Daoy (cell line): Measurements from ENCODE around the gene ANGPTL1. TPM values are rescaled to one million over a fixed set of nuclear protein-coding genes. Genes with fewer than 3 reads are reported as not detected.

Experiments used
- DNase-seq: peaks from one replicate; pipeline ENCODE4 v3.0.0-alpha.2; 2015; ENCODE audit warnings: low read depth
- total RNA-seq: library from RNA; depleted of rRNA; stranded (reverse); fragments of >200 nt; shearing (Covaris generic); gene quantifications from 2 replicates; pipeline ENCODE4 v1.2.3, GENCODE V29; 2014; rRNA removed

The ANGPTL1 gene
- total RNA-seq: not detected in 2 replicates

GRCh38 chr1:178870944-178871343 is at the start of gene ANGPTL1:
Gene ANGPTL1, minus strand, starts transcription at chr1:178871077. Its CDS starts 5,301 bp downstream, at chr1:178865776.
- no peak for DNase-seq

GRCh38 chr1:178919581-178919980 is 48.7 kb upstream of the ANGPTL1 start:
- DNase-seq: no peak

- DNase-seq: no peak
Measured at GRCh38 chr1:178918955-178919354, 48.1 kb upstream of the ANGPTL1 start.

DNA sequence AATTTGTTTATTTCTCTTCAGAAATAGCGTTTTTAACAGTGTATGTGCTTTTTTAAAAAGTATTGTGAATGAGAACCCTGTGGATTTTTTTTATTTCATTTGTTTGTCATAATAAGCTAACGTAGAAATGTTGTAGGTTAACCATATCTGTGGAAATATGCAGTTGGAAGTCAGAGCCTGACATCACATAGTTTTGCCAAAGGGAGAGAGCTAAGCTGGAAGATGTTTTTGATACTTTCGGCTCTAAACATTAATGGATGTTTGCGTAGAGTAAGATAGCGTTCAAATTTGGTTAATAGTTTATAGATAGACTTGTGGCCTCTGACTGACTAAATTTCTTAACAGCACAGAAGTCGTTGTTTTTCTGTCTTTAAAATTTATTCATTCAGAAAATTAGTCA is 47.4 kb upstream of the ANGPTL1 start:
- DNase-seq: no peak

- DNase-seq: no peak
Measured at GRCh38 chr1:178916448-178917174, 45.7 kb upstream of the ANGPTL1 start.

DNA sequence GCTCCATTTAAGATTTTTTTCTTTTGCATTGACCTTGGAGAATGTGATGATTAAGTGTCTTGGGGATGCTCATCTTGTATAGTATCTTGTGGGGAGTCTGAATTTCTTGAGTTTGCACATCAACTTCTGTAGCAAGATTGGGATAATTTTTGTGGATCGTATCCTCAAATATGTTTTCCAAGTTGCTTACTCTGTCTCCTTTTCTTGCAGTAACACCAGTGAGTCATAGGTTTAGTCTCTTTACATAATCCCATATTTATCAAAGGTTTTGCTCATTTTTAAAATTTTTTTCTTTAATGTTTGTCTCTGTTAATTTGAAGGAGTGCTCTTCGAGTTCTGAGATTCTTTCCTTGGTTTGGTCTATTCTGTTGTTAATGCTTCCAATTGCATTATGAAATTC is 41.7 kb upstream of the ANGPTL1 start:
- DNase-seq: no peak

DNA sequence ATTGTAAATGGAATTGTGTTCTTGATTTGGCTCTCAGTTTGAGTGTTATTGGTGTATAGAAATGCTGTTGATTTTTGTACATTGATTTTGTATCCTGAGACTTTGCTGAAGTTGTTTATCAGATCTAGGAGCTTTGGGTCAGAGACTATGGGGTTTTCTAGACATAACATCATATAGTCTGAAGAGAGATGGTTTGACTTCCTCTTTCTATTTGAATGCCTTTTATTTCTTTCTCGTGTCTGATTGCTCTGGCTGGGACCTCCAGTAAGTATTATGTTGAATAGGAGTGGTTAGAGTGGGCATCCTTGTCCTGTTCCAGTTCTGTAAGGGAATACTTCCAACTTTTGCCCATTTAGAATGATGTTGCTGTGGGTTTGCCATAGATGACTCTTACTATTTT is 39.1 kb upstream of the ANGPTL1 start:
- DNase-seq: no peak

GRCh38 chr1:178908358-178908757 is 37.5 kb upstream of the ANGPTL1 start:
- no peak for DNase-seq

DNA sequence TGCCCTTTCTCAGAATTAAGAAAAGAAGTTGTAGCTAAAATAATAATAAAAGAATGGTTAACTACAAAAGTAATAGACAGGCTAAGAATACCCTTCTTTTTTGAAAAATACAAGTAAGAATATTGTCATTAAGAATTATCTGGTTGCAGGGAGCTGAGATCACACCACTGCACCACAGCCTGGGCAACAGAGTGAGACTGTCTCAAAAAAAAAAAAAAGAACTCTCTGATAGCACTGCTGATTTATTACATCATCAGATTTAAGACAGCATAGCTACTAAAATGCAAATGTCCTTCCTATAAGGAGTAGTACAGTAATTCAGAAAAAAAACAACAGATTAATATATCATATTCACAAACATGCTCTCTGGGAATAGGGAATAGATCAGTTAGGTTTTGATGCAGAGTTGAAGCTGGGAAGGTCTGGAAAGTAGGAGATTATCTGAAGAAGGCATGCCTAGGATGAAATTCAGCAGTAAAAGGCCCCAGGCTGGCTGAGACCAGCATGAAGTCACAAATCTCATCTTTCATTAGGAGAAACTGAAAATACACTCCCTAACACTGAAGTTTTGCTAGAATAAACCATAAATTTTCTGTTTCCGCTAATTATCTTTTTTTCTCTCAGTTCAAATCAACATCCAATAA is 30.7 kb upstream of the ANGPTL1 start:
- no peak for DNase-seq

GRCh38 chr1:178899402-178899801 is 28.5 kb upstream of the ANGPTL1 start:
- no peak for DNase-seq

DNA sequence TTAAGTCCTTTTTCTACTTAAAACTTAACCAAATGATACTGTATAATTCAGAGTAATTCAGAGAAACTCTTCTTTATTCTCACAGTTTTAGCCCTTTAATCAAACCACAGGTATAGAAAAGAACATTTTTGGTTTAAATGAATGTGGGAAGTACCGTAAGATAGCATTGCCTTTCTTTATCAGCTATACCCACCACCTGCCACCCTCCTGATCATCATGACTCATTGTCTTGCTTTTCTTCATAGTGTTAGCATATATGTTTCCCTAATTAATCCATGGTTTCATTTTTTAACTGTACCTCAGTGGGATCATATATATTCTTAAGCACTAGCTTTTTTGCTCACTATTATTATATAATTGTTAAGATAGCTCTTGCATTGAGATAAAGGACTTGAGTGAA is 27.5 kb upstream of the ANGPTL1 start:
- DNase-seq: no peak

- no peak for DNase-seq
Measured at GRCh38 chr1:178895928-178896327, 25.1 kb upstream of the ANGPTL1 start.

- DNase-seq: no peak
Measured at GRCh38 chr1:178886551-178886950, 15.7 kb upstream of the ANGPTL1 start.

- no peak for DNase-seq
Measured at GRCh38 chr1:178885869-178886268, 15.0 kb upstream of the ANGPTL1 start.

DNA sequence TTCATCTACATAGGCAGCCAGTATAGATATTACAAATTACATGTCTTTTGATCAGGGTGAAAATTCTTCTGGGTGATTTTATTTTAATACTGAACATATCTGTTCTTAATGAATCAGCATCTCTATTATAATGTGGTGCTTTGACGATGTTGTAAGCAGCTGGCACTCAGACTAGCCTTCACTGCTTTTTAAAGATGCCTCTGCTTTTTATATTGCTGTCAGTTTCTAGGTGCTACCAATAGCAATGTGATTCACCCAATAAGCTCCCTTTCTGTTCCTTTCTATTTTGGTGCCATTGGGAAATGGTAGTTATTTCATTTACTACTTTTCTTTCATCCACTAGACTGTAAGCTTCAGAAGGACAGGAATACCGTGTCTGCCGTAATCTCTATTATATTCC is 11.1 kb upstream of the ANGPTL1 start:
- DNase-seq: no peak

DNA sequence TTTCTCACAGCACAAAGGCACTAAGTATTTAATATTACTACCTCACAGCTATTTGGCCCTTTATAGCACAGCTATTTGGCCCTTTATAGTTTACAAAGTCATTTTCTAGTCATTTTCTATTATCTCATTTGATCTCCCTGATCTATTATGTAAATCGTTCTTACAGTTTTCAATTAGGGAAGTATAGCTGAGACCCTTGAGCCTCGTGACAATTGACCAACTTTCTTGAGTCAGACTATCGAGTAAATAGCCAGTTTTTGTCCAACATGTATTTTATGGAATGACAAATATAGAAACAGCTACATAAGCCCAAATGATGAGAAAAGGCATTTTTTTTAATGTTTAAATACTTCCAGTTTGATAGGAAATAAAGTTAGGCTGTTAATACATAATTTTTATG is 7.0 kb upstream of the ANGPTL1 start:
- DNase-seq: no peak

DNA sequence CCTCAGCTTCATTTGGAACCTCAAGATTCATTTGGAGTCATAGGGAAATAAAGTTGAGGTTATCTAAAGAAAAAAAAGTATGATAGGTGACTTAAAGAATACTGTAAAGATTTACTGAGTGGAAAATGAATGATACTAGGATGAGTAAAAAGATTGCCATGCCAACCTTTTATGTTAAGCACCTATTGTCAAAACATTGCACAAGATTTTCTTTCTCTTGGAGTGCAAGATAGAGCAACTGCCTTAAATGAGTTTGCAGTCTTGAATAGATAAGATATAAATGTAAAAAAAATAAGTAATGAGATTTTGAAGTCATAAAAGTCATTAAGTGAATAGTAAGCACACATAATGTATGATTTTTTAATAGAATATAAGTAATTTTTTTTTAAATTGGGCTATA is 5.1 kb upstream of the ANGPTL1 start:
- DNase-seq: no peak

- DNase-seq: no peak
Measured at GRCh38 chr1:178874966-178875365, 4.1 kb upstream of the ANGPTL1 start.

DNA sequence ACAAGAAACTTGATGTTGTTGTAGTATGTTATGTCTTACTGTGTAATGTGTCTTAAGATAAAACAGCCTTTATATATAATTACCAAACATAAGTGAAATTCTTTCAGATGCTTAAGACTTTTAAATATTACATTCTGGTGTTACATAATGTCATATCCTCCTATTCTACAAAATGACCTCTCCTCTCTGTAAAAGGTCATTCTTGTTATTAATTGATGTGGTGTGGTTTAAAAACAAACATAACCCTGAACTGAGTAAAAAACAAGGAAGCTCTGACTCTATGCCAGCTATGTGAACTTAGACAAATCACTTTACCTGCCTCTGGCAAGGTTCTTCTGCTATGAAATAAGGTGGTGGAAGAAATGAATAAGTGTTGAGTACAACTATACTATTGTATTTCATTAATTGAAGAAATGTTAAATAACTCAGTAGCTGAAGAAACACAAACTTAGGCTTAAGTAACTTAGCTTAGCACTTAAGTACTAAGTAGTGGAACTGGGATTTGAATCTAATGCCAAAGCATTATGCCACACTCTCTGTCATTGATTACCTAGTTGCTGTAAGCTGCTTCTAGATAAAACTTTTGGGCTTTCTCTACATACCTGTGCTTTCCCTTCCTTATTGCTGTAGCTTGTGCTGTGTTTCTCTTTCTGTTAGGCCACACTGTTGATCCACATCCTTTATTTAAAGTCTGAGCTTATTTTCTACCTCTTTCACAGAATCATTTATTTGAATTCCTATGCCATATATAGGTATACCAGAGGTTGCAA is 859 bp upstream of the ANGPTL1 start:
- no peak for DNase-seq

- DNase-seq: no peak
Measured at GRCh38 chr1:178870221-178870620, 656 bp downstream of the ANGPTL1 start.

DNA sequence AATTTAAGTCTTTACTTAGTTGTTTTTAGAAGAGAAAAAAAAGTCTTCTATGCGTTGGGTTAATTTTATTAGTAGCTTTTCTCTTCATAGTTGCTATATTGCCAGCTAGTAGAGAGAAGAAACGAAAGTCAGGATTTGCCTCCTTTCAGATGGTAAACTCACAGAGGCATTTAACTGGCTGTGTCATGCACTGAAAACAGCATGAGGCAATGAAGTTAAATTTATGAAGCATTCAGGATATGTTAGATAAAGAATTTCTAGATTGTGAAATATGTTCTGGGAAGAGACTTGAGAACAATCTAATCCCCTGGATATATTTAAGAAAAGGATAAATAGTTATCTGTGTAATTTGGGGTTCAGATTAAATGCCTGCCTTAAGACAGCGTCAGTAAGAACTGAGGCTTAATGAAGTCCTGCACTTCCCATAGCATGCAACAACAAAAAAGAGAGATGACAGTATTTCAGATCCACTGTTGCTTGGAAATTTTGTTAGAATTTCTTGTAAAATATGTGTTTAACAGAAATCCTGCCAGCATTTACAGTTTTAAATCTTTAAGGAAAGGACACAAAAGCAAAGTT is 1.7 kb downstream of the ANGPTL1 start:
- DNase-seq: no peak

DNA sequence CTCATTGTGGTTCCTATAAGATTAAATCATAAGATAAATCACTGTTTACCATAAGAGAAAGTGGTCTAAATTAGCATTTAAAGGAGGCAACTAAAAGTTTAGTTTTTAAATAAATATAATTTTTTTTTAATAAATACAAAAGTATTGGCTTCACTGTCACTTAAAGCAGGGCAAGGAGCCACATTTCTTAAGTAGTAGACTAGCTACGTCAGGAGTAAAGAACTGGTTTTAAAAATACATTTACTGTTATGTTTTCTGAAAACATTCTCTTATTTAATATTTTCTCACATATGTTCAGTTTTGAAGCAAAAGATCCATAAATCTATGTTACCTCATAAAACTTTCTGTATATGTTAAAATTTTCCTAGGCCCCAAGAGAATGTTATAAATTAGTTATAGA is 2.2 kb downstream of the ANGPTL1 start:
- DNase-seq: no peak
